ENCODE results near the gene ZDHHC14. TPM values are rescaled to one million over a fixed set of nuclear protein-coding genes. Genes with fewer than 3 reads are reported as not detected.

The ZDHHC14 gene
- total RNA-seq, 1 experiment from 2014 or later: 12.1 TPM

DNA sequence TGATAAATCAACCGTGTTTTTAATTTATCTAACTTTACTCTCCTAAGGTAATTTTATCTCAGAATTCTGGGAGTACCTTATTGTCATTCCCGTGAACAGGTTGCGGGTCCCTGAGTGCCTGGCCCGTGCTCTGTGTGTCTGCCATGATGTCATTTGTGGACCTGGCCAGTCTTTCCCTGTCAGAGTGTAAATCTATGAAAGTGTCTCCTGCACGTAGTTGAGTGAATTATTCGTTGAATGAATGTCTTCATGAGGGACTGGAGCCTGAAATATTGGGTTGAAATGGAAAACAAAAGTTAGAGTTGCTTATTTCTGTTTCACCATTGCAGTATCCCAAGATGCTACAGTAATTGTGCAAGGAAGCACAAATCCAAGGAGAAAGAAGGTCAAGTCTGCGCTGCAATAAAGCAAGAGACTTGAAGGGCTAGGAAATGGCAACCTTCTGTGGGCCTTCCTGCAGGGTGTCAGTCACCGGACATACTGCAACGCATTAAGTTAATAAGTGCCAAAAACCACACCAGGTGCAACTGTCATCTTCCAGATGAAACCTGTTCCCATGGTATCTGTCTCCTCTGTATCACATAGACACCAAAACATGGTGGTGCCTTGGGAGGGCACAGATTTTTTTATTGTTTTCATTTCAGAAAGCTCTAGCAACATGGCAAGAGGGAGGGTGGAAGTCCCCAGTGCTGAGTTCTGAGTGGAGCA lies 135.5 kb downstream of the ZDHHC14 start:
- no peak for DNase-seq (ENCODE audit: low read depth)

DNA sequence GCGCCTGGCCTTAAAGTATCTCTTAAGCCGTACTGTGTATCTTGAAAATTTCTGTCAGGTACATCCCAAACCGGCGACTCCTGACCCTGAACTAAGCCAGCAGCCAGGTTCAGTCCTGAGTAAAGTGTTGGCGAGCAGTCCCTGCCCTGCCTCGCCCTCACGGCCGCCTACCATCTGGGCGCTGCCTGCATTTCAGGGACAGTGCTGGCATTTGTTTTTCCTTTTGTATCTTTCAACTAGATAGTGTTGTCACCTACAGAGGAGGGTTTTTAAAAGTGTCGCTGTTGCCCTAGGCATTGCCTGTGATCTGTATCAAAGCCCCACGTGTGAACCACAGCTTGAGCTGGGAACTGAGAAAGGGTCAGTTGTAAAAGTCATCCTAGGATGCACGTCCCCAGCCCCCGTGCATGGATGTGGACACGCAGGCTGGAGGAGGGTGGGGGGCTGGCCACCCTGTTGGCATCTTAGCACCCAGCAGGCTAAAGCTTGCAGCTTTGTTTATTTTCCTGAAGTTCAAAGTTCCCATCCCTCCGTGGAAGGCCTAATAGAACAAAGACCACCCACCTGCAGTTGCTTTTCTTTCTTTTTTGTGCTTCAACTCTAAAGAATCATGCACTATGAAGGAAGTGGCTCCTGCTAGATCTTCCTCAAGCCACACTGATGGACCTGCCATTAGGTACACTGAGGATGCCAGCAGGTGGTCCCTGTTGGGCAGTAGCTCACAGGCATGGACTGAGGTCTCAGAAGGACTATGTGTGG lies 136.8 kb downstream of the ZDHHC14 start:
- DNase-seq (ENCODE audit: low read depth): no peak

DNA sequence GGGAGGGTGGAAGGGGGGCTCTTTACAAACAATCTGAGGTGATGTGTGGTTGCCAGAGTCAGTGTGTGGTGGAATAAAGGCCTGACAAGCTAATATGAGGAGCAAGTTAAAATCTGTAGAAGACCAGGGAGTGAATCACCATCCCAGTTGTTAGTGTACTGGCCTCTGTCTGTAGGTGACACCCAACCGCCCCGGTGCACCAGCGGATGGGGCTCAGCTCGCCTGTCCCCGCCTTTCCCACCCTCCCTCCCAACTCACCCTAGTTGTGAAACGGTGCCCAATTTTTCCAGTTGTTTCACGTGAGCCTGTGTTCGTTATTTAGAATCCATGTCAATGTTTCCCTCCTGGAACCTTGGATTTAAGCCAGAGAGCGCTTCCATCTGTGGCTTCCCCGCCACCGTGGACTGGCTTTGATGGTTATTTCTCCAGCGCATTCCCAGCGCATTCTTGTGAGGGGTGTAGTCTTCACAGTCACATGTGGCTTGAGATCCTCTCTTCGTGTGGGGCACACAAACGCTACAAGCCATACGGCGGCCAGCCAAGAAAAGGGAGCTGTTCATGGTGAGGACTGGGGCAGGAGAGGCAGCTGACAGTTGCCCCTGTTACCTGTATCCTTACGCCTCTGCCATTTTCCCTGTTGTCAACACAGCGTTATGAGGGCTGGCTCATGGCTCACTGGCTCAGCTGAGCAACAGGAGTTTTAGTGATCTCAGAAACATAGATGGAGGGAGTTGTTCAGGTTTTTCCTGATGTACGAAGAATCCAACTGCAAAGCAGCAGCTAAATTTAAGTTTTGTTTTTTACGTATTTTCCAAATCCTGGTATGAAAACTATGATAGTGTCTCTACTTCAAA lies 137.6 kb downstream of the ZDHHC14 start:
- no peak for DNase-seq (ENCODE audit: low read depth)

DNA sequence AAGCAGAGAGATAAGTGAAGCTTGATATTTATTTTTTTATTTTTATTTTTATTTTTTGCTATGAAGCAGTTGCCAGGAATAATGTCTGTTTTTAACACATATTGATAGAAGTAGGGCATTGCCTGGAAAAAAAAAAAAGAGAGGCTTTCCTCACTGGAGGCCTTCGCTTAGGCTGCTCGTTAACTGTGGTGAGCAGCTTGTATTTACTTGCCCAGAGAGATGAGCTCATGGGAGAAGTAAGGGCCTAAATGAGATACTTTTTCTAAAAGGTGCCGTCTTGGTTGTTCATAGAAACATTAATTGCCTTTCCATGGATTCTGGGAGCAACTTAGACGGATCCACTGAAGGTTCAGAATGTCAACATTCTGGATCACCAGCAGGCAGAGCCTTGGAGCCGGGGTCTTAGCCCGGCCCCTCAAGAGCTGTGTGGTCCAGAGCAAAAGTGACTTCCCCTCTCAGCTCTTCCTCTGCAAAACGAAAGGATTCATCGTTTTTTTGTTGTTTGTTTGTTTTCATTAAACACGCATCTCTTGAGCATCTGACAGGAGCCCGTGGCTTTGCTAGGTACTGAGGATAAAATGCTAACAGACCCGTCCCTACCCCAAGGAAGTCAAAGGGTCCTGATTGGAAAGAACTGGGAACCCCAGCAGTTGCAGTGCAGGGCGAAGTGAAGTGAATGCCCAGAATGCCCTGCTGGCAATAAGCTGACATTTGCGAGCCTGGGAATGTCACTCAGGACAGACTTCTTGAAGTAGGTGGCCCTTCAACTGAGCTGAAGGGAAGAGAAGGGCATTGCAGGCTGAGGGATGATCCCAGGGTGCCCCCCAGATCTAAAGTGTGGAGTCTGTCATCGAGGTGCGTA lies 138.5 kb downstream of the ZDHHC14 start:
- DNase-seq (ENCODE audit: low read depth): no peak

DNA sequence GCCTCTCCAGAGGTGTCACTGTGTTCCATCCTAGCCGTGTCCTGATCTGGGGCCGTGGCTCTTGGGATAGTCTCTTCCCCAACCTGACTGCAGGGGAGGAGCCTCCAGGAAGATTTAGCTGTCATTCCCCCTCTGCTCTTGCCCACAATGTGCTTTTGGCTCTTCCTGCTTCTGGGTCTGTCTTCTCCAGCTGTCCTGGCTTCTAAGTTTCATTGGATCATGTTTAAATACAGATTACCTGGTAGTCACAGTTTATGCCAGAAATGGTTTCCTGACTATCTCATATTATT lies 139.1 kb downstream of the ZDHHC14 start:
- DNase-seq (ENCODE audit: low read depth): no peak

DNA sequence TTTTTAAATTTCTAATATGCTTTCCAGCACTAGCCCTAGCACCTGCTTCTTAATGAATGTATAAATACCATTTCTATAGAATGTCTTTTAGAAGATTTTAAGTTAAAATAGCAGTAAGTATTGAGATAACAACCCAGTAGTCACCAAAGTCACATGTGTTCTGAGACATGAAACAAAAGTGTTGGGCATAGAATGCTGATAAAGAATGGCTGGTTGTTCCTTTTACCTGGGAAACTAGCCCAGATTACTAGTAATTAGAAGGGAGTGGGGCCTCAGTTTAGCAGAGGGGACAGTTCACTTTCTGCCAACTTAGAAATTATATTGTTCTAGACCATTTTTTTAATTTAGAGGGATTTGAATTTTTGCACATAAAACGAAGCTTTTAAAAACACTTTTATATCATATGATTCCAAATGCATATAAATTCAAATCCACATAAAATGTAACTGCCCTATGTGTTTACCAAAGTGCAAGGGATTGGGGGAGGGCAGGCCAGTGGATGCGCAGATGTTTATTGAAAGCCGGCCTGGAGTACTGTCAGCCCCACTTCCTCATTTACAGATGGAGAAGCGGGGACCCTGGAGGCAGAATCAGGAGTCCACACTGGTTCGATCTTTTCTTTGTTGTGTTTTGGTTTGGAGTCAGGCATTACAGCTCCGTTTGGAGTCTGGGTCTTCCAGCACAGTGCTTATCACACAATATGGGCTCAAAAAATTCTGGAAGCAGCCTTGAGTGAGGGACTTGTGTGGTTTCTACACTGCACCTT lies 139.8 kb downstream of the ZDHHC14 start:
- DNase-seq (ENCODE audit: low read depth): no peak

DNA sequence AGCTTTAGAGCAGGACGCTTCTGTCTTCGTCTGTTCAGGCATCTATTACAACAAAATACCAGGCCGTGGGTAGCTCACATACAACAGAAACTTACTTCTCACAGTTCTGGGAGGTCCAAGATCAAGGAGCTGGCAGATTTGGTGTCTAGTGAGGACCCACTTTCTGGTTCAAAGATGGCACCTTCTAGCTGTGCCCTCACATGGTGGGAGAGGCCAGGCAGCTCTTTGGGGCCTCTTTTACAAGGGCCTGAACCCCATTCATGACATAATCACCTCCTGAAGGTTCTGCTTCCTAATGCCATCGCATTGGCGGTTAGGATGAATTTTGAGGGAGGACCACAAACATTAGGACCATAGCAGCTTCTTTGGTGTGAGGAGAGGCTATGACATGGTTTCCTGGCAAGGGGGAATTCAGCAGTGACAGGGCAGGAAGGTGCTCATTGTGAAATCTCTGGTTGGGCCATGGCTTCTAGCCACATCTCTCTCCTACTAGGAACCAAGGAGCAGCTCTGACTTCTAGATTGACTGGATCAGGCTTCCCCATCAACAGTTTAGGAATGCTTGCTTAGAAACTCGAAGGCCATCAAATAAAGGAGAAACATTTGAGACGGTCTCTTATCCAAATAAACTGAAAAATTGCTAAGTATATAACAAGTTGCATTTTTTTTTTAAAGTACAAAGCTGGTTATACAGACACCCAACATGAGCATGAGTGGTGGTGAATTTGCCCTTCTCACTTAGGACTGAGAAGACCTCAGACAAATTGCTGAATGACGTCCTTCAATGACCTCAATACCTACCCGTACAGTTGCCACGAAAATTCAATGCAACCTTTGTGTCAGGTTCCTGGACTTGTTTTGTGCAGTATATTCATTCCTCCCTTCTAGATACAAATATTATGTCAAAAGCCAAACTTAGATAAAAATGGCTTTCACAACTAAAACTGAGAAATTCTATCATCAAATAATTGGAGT lies 140.7 kb downstream of the ZDHHC14 start:
- DNase-seq (ENCODE audit: low read depth): no peak

DNA sequence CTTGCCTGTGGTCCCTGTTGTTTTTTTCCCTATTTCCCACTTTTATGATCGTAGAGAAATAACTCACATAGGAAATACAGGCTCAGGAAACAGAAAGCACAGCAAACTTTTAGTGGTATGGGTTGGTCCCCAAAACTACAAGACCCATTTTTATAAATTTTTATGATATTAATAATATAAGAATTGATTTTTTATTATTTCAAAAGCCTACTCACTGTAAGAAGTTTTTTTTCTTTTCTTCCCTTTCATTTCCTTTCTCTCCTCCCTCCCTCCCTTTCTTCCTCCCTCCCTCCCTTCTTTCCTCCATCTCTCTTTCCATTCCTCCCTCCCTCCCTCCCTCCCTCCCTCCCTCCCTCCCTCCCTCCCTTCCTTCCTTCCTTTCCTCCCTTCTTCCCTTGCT lies 141.5 kb downstream of the ZDHHC14 start:
- DNase-seq (ENCODE audit: low read depth): no peak

DNA sequence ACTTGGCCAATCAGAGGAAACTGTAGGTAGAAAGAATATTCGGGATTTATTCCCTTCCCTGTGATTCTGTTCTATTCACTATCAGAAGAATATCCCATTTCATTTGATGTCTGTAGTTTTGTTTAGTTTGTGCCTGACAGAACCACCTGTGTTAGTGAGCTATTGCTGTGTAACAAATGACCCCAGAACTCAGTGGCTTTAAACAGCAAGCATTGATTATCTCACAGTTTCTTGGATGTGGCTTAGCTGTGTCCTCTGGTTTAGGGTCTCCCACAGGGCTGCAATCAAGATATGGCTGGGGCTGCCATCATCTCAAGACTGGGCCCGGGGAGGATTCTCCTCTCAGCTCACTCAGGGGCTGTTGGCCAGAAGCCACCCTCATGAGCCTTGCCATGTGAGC lies 143.7 kb downstream of the ZDHHC14 start:
- no peak for DNase-seq (ENCODE audit: low read depth)

DNA sequence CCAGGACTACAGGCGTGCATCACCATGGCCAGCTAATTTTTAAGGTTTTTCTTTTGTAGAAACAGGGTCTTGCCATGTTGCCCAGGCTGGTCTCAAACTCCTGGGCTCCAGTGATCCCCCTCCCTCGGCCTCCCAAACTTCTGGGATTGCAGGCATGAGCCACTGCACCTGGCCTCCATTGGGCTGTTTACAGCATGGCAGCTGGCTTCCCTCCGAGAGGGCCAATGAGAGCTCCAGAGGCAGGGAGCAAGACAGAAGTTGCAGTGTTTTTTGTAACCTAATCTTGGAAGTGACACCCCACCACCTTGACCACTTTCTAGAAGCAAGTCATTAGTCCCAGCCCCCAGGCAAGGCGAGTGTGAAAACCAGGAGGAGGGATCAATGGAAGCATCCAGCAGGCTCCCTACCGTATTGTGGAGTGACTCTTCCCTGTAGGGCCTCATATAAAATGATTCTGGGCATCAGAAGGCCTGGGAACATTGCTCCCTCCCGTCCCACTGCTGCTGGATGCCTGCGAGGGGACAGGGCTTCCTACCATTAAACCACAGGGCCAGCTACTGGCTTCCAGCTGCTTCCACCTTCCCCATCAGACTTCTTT lies 144.4 kb downstream of the ZDHHC14 start:
- DNase-seq (ENCODE audit: low read depth): no peak

DNA sequence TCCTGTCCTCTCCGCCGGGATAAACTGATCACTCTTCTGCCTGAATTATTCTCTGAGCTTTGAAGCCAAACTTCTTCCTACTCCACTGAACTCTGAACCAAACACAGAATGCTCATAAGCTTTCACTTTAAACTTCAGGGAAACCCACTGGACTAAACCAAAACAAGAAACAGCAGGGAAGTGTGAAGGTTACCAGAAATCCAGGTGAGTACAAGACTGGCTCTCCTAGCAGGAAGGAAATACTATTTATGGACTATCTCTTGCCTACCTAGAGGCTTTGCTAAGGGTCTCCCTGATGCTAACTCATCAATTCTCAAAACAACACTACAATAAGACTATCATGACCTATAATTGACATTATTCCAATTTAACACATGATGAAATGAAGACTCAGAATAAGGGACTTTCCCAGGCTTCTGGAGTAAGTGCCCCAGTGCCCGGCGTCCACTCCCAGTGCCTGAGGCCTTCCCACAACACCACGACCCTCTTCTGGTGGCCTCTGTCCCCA lies 145.0 kb downstream of the ZDHHC14 start:
- no peak for DNase-seq (ENCODE audit: low read depth)

DNA sequence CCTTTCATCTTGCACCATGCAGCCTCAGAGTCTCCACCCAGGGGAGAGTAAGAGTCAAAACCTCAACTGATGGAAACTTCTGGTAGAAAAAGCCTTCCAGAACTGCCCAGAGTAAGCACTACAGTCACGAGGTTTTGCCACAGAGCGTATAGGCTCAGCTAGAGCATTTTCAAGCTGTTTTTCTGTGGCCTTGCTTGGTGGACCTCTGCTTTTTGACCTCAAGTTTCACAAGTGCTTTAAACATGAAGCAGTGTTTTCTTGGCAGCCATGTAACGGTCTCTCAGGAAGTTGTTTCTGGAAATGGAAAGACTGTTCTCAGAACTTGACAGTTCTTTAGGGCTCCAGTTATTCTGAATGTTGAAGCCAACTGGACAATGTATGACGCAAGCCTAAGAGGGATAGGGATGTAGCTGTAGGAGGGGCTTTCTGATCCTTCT lies 146.5 kb downstream of the ZDHHC14 start:
- DNase-seq (ENCODE audit: low read depth): no peak

DNA sequence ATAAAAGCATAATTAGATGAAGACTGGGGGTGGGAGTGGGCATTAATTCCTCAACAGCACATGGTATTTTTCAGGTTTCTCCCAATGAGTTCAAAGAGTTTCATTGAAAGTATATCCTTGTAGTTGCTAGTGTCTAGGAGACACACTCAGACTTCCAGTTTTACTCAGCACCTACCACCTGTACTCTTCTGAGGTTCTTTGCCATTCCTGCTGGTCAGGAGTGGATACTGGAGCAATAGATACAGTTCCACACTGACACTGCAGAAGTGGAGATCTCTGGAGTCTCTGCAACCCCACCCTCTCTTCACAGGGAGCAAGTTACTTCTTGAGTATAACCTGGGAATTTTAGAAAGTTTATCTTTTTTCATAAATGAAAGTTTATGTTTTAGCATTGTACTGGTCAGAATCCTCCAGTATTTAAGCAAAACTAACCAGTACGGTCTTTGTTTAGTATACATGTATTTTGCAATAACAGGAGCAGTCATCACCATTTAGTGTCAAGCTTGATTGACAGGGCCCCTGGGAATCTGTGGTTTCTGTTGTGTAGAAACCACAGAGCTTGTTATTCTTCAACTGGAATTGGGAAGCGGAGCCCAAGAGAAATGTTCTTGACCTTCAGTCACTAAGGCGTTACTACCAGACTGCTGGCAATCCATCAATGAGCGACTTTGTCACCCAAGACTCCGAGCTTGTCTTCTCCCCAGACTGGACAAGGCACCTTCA lies 148.1 kb downstream of the ZDHHC14 start:
- peak; percentile 87 for DNase-seq (ENCODE audit: low read depth)

DNA sequence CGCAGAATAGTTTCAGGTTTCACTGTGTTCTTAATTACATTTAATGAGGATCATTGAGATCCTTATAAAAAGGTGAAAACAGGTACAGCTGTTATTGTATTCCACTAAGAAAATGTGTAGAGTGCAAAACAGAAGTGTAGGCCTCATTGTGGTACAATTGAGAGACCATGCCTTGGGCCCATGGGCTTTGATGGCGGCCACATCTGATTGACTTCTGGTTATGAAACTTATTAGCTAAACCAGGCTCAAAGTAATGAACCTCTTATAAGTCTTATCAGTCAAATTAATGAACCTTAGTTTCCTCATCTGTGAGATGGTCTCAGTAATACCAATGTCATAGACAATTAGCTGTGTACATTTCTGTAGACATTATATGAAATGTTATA lies 148.7 kb downstream of the ZDHHC14 start:
- DNase-seq (ENCODE audit: low read depth): no peak

DNA sequence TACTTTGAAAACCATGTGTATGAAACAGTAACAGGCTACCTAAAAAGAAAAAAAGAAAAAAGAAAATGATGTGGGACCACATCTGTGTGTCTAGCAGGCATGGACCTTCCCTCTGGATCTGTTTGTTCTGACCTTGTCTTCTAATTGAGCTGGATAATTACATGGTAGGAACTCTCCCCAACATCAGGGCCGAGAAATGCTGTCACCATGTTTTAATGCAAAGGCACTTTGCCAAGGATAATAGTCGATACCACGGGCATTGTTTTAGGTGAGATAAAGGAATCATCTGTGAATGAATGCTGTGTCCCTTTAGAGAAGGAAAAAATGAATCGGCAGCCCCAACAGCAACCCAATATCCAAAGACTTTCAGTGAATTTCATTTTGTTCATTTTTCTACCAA lies 149.1 kb downstream of the ZDHHC14 start:
- DNase-seq (ENCODE audit: low read depth): no peak

DNA sequence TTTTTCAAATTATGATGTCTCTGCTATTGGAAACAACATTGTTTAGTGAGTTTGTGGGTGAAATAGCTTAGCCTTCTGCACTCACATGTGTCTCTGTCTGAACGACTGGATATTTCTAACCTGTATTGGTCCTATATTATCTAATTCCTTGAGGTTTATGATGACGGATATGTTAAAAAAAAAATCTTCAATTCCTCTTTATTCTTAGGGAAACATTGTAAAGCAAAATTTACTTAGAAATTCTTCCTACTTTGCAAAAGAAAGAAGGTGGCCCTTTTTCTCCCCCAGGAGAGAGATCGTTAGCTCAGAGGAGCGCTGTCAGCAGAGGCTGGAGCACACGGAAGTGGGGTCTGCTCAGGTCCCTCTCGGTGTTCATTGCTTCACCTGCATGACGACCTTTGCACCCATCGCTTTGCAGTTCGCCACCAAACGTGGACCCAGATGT lies 149.8 kb downstream of the ZDHHC14 start:
- DNase-seq (ENCODE audit: low read depth): no peak

DNA sequence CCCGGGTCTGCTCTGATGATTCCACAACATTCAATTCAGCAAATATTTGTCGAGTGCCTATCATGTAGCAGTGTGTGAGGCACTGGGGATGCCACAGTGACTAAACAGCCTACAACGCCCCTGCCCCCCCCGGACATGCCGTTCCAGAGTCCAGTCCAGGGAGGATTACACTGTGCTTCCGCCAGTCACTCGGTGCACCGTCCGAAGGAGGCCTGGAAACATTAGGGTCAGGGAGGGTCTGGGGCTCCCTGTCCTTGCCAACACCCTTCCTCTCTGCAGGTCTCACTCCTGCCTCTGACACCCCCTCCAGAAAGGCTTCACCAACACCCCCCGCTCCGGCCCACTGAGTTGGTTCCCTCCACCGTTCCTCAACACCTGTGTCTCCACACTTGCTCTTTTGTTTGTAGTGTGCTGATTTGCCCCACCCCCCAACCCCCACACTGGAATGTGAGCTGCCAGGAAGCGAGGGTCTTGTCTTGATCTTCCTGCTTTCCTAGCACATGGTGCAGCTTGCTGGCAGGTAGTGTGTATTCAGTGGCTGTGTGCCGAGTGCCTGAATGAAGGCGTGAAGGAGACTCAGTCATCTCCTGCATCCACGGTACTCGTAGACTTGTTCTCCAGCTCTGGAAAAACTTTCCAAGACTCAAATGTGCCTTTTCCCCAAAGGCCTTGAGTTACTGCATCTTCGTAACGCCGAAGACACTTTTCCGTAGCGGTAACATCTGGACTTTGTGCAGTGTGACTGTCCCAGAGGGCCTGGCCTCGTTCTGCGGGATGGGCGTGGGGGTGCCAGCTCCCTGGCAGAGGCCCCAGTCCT lies 150.4 kb downstream of the ZDHHC14 start:
- DNase-seq (ENCODE audit: low read depth): no peak

DNA sequence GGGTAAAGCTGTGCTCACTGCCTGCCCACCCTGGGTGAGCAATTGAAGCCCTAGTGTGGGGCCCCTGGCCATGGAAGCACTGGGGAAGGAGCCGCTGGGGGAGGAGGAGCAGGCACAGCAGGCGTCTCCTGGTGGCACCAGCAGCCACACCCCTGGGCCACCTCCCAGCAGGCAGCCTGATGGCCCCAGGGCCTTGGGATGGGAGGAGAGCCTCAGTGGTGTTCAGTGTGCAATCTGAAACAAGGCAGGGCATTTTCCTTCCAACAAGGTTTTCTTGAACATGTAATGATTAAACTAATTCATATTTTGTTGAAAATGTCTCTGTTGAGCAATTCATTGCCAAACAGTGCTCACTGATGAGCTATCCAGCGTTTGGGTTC lies 151.0 kb downstream of the ZDHHC14 start:
- DNase-seq (ENCODE audit: low read depth): no peak
